Measurements from ENCODE around the gene MSANTD1. TPM values are rescaled to one million over a fixed set of nuclear protein-coding genes. Genes with fewer than 3 reads are reported as not detected.

MSANTD1 gene
- total RNA-seq, 4 donors from 2014 or later: 0.19 to 0.51 TPM; not detected in 2

DNA sequence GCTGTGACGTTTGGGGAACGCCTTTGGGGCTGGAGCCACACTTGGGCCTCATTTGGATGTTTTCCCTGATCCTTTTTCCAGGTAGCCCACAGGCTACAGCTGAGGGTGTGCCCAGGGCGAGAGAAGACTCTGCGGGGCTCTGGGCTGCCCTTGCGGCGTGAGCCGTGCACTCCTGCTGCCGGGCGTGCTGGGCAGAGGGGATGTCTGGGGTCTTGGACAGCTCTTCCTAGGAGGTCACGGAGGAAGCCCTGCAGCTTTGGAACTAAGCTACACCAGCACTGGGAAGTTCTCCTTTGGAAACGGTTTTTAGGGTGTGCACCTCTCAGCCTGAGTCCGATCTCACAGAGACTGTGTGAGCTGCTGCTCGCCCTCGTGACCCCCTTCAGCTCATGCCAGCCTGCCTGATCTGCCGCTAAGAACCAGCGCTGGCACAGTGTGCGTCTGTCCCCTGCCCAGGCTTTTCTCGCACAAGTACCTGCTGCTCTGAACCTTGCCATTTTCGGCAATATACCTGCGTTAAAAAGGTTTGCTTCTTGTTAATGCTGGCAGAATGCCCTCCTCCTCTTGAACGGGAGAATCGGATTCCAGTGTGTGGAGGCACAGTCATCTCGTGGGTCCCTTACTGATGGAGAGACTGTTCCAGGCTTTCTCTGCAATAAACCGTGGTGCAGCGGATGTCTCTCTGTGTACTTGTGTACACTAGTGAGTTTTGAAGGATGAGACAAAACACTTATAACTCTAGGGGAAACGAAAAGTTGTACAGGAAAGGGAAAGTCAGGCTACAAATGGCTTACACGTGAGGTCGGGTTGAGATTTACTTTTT lies 14.3 kb downstream of the MSANTD1 start:
- TF ChIP-seq, protein P1, sequence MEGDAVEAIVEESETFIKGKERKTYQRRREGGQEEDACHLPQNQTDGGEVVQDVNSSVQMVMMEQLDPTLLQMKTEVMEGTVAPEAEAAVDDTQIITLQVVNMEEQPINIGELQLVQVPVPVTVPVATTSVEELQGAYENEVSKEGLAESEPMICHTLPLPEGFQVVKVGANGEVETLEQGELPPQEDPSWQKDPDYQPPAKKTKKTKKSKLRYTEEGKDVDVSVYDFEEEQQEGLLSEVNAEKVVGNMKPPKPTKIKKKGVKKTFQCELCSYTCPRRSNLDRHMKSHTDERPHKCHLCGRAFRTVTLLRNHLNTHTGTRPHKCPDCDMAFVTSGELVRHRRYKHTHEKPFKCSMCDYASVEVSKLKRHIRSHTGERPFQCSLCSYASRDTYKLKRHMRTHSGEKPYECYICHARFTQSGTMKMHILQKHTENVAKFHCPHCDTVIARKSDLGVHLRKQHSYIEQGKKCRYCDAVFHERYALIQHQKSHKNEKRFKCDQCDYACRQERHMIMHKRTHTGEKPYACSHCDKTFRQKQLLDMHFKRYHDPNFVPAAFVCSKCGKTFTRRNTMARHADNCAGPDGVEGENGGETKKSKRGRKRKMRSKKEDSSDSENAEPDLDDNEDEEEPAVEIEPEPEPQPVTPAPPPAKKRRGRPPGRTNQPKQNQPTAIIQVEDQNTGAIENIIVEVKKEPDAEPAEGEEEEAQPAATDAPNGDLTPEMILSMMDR (IDR thresholded peaks at IDR 0.05; ENCODE audit: low read depth): no peak

DNA sequence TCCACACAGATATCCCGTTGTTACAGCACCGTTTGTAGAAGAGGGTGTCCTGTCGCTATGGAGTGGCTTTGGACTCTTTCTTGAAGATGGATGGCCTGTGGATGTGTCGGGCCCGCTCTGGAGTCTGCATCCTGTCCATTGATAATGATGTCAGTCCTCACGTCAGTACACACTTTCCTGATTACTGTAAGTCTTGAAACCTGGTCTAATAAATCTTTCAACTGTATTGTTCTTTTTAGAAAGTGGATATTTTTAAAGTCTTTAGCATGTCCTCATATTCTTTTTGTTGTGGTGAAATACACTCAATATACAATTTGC lies 14.9 kb downstream of the MSANTD1 start:
- TF ChIP-seq, protein P1 (IDR thresholded peaks at IDR 0.05; ENCODE audit: low read depth): no peak

DNA sequence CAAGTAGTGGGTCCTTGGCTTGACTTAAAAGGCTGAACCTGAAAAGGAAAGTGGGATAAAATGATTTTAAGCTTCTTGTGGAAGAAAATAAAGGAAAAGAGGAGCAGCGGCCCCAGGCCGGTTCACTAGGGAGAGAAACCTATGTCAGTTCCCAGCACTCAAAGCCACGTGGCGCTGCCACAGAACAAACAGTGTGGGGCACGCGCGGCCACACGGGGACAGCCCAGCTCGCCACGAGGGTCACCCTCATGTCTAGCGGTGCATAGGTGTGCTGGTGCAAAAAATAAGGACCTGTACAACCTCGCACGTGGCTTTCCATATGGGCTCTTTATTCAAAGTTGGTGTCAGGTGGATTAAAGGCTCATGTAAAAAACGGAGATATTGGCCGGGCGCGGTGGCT lies 17.1 kb downstream of the MSANTD1 start:
- TF ChIP-seq, protein P1 (IDR thresholded peaks at IDR 0.05; ENCODE audit: low read depth): no peak

DNA sequence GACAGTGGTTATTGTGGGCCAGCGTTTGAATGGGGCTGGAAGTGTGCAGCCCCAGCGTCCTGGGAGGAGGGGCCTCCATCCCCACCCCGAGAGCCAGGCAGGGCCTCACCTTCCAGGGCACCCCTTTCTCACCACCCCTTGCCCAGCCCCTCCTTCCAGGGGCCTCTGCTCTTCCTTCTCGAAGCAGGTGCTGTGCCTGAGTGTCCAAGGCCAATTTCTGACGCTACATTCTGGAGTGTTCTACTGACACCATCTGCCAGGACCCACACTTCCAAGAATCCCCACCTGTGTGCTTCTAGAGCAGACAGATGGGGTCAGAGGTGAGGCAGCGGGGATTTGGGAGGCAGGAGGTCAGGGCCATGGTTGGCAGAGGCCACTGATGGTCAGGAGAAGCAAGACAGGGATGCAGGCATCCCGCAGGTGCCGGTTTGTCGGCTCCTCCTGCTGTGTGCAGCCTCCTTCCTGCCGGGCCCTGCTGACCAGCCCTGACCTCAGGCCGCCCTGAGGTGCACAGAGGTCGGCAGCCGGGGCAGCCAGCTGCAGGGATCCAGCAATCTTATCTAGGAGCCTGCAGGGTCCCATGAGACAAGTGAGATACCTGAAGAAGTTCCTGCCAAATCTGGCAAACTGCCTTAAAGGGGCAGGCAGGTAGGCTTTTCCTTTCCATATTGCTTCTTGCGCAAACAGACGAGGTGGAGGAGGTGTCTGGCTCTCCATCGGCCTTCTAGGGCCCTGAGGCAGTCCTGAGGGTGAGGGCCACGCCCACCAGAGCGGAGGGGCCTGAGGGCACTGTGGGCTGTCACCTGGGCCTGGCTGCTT lies 18.8 kb downstream of the MSANTD1 start:
- TF ChIP-seq, protein P1 (IDR thresholded peaks at IDR 0.05; ENCODE audit: low read depth): no peak

DNA sequence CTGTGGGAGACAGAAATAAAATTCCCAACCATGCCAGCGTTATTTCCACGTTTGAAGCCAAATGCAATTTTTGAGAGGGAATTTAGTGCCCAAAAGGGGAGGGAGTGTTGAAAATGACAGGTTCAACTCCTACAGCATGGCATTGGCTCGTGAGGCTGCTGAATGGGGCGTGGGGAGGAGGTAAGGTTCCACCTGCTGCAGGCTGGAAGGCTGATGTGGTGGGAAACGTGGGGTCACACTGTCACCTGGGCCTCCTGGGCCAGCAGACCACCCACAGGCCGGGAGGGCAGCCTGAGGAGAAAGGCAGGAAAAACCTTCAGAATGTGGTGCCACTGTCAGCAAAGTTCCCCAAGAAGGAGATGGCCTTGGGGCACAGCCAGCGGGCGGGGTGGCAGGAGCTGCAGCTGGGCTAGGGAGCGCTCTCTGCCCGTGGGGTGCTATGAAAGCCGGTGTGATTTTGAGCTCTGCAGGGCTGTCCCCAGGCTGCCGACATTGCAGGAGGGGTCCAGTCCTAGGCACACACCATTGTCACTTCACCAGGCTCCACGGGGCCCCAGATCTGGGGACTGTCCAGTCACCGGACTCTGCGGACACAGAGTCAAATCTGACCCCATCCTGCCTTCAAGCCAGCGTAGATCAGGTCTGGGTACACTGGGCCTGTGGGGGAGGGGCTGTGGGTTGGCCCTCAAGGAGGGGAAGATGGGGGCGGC lies 19.6 kb downstream of the MSANTD1 start:
- TF ChIP-seq, protein P1 (IDR thresholded peaks at IDR 0.05; ENCODE audit: low read depth): no peak

DNA sequence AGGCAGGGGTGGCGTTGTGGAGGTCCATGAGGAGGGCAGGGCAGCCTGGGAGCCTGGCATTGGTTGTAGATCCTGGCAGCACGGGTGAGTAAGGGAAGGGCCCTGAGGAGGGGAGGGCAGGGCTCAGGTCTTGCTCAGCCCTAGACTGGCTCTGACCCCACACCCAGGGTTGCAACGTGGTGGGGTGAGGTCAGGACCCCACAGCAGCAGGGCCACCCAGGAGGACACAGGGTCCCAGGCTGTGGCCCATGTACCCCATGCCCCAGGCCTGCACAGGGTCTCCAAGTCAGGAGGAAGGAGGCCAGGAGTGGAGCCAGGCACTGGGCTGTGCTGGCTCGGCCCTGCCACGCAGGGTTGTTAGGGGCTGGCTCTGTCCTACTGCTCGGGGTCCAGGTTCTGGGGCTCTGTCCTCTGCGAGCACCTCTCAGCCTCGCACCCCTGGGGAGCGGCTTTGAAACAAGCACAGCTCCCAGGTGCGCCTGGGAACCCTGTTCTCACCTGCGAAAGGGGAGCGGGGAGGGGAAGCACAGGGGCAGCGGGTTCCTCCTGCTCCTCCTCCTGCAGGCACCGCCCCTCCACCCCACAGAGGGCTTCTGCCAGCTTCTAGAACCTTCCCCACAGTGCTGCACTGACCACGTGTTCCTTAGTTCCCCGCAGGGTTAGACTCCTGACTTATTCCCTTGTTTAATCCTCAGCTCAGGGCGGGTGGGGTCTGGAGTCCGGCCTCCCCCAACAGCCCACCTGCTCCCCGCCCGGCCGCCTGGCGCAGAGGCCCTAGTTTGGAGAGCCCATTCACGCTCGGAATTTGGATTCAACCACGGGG lies 20.4 kb downstream of the MSANTD1 start:
- TF ChIP-seq, protein P1 (IDR thresholded peaks at IDR 0.05; ENCODE audit: low read depth): no peak

Data from subcutaneous adipose tissue (tissue), 4 donors.